Skeletal muscle cell (primary cell): ENCODE data around the gene HSF2BP.
"Not testable (repeated sequence)": the region's sequence is repeated elsewhere in the genome, so short reads cannot be mapped to it uniquely, and the experiment has no call there.

Source experiments
- DNase-seq: peaks from one replicate; pipeline ENCODE4 v3.0.0-alpha.2; 2010; ENCODE audit warnings: low read depth
- H3K4me3 ChIP-seq: 2 replicates; pipeline ENCODE4 v1.5.1; 2011; ENCODE audit warnings: low read depth, mild to moderate bottlenecking, control low read depth, low read length, moderate library complexity

HSF2BP gene

GRCh38 chr21:43498924-43499323 lies 160.4 kb downstream of the HSF2BP start:
- not testable (repeated sequence) for DNase-seq, H3K4me3 ChIP-seq

GRCh38 chr21:43498065-43498464 lies 161.2 kb downstream of the HSF2BP start:
- H3K4me3 ChIP-seq, DNase-seq: not testable (repeated sequence)

- DNase-seq, H3K4me3 ChIP-seq: not testable (repeated sequence)
These were observed 164.8 kb downstream of the HSF2BP start for GRCh38 chr21:43494279-43495012.

GRCh38 chr21:43493471-43493870 lies 165.8 kb downstream of the HSF2BP start:
- H3K4me3 ChIP-seq, DNase-seq: not testable (repeated sequence)

- not testable (repeated sequence) for H3K4me3 ChIP-seq
These were observed 171.1 kb downstream of the HSF2BP start for GRCh38 chr21:43488235-43488634.

GRCh38 chr21:43486051-43486450 lies 173.2 kb downstream of the HSF2BP start:
- DNase-seq, H3K4me3 ChIP-seq: not testable (repeated sequence)

More at GRCh38 chr21:43488235-43488634, 171.1 kb downstream of the HSF2BP start:
- DNase-seq: not testable (repeated sequence)

- H3K4me3 ChIP-seq, DNase-seq: not testable (repeated sequence)
These were observed 174.3 kb downstream of the HSF2BP start for GRCh38 chr21:43485016-43485415.

- not testable (repeated sequence) for H3K4me3 ChIP-seq, DNase-seq
These were observed 180.1 kb downstream of the HSF2BP start for GRCh38 chr21:43479197-43479596.
